ENCODE measurements around the gene CHMP2A. TPM values are rescaled to one million over a fixed set of nuclear protein-coding genes. Genes with fewer than 3 reads are reported as not detected.
"Not testable (repeated sequence)": the region's sequence is repeated elsewhere in the genome, so short reads cannot be mapped to it uniquely, and the experiment has no call there.

The CHMP2A gene
- total RNA-seq: 122 and 124 TPM in 2 replicates

DNA sequence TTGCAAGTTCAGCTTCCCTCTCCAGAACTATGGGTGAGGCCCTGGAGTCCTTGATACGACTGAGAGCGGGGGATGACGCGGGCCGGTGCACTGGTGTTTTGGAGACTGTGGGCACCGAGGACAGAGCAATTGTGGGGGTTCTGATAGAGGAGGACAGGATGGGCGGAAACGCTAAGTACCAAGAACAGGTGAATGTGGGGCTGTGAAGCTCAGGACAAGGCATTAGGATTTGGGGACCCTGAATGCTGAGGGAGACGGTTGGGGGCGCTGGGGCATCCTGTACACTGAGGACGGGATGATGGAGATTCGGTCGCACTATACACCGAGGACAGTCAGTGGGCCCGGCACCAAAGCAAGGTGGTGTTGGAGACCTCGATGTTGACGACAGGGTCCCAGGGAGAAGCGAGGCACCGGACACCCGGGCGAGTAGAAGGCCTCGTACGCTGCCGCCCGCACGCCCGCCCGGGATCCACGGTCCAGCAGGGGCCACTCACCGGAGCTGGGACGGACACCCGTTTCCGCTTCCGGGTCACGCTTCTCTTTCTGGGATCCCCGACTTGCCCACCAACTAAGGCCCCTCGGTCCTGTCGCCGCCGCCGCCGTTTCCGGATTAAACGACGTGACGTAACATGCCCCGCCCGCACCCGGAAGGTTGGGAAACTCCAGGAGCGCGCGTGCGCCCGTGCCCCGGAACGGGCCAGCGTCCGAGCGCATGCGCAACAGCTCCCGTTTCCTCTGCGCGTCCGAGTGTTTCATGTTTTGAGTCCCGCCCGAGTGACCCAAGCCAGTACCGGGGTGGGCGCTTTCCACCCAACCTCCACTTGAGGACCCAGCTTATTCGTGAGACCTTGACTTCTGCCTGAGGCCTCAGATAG, at the start of gene CHMP2A:
CHMP2A (minus strand) TSS at position 612 of the 875 bp plus-strand sequence. CDS start 893 bp downstream, outside the sequence.
- intact Hi-C loops (cut with micrococcal nuclease): loop anchor here (1.0 kb wide), 2 partner anchors 10 to 35 kb away; partner anchors contain the start of genes TRIM28 and ZBTB45

DNA sequence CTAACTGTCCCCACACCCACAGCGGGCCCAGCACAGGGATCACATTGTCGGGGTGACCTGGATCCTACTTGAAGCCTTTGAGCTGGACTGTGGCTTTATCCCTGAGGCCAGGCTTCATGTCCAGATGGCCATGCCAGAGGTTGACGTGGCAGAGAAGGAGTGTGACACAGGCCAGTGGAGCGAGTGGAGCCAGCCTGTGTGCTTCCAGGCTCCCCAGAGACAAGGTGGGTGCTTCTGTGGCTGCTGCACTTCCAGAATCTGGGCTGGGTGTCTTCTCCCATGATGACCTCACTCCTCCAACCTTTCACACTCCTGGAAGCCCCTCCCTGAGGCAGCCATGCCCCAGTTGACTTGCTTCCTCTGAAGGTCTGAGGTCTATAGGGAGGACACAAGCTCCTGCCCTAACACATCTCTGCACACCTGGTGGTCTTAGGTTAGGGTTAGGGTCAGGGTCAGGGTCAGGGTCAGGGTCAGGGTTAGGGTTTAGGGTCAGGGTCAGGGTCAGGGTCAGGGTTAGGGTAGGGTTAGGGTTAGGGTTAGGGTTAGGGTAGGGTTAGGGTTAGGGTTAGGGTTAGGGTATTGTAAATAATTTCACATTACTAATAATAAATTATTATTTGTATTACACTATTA, 31.3 kb upstream of the CHMP2A start:
- intact Hi-C loops (cut with micrococcal nuclease): no loop called here

DNA sequence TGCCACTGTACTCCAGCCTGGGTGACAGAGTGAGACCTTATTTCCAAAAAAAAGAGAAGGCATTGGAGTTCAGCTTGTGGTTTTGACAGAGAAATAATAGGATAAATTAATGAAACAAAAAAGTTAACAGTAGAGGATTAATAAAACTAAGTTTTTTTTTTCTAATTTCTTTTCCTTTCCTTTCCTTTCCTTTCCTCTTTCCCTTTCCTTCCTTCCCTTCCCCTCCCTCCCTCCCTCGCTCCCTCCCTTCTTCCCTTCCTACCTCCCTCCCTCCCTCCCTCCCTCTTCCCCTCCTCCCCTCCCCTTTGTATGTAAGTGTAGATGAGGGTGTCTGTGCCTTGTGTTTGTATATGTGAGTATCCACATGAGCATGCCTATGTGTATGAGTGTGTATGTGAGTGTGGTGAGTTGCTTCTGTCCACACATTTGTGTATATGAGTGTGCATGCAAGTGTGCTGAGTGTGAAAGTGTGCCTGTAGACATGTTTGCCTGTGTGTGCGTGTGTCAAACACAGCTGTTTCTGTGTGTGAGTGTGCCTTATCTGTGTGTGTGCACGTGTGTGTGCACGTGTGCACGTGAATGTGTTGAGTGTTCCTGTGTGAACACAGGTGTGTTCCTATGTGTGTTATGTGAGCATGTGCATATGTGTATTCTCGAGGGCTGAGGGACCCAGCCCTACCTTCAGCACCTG, 30.7 kb upstream of the CHMP2A start:
- intact Hi-C loops (cut with micrococcal nuclease): no loop called here

DNA sequence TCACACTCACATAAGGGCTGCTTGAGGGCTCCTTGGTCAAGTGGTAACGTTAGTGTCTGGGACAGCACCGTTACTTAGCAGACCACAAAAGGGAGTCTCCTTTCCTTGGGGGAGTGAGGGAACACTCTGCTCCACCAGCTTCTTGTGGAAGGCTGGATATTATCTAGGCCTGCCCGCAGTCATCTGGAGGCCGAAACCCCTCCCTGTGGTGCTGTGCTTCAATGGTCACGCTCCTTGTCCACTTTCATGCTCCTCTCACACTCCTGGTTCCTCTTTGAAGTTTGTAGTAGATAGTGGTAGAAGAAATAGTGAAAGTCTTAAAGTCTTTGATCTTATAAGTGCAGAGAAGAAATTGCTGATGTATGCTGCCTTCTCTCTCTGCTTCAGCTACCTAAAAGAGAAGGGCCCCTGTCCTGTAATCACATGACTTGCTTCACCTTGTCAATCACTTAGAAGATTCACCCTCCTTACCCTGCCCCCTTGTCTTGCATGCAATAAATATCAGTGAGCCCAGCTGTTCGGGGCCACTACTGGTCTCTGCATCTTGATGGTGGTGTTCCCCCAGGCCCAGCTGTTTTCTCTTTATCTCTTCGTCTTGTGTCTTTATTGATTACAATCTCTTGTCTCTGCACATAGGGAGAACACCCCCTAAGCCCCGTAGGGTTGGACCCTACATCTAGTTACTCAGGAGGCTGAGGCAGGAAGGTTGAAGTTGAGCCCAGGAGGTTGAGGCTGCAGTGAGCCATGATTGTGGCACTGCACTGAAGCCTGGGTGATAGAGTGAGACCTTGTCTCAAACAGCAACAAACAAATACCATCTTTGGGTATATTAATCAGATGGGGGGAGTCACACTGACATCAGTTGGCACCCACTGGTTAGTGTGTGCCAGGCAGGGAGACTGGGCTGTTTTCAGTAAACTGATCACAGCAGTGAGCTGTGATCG, 29.9 kb upstream of the CHMP2A start:
- intact Hi-C loops (cut with micrococcal nuclease): no loop called here

DNA sequence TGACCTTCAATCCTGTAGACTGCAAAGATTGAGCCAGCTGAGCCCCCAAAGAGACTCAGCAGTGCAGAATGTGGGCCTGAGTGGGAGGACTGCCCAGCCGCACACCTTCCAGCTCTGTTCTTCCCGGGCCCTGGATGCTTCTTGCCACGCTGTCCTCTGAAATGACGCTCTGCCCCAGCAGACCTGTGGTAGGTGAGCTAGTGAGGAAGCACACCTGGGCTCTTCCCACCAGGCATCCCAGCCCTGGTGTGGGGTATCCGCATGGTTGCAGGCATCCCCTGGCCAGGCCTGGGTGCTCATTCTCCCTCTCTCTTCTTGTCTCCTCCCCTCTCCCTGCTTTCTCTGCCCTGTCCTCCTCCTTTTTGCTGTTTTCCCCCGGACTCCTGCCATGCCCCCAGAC, 28.1 kb upstream of the CHMP2A start:
- intact Hi-C loops (cut with micrococcal nuclease): no loop called here

DNA sequence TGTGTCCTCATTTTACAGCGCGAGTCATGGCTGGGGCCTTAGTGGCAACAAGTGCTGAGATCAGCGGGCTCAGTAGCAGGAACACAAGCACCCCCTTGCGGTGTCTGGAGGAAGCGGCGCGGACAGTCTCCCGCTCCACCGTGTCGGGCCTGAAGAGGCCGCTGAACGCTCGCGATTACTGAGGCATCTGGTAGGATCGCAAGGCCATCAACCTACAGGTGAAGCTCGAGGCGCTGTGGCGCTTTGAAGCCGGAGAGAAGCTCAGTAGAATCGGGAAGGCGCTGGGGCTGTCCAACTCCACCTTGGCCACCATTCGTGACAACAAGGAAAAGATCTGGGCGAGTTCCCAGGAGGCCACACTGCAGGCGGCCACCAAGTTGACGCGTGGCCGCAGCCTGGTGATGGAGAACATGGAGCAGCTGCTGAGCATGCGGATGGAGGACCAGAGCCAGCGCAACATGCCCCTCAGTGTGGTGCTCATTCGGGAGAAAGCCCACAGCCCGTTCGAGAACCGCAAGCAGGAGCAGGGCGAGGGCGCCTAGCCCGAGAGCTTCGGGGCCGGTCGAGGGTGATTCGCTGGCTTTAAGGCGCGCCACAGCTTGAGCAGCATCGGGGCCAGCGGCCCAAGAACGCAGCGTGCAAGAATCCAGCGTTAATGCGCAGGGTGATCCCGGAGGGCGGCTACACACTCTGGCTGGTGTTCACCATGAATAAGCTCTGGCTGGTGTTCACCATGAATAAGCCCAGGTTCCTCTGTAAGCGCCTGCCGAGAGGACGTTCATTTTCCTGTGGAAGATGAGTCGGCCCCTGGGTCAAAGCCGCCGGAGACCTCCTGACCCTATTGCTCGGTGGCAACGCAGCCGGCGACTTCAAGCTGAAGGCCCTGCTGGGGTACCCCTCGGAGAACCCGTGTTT, 26.6 kb upstream of the CHMP2A start:
- intact Hi-C loops (cut with micrococcal nuclease): loop anchor here (1.0 kb wide), 2 partner anchors 61 to 67 kb away; no protein-coding TSS in a partner anchor

DNA sequence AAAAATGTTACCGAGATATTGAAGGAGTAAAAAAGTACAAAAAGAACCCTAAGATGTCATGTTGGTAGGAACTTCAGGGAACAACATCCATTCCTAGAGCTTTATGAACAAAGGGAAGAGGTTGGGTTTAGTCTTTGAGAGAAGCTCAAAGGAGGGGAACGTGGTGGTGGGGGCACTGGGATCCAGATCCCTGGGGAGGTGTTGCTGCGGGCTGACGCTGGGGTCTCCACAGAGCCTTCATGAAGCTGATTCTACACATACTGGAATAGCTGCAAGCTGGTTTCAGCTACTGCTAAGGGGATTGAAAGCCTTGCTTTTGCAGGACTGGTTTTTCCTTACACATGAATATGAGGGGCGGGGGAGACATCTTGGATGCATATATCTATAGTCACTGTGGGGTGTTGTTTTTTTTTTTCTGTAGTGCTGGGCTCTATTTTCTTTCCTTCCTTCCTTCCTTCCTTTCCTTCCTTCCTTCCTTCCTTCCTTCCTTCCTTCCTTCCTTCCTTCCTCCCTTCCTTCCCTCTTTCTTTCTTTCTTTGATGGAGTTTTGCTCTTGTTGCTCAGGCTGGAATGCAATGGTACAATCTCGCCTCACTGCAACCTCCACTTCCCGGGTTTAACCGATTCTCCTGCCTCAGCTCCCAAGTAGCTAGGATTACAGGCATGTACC, 24.7 kb upstream of the CHMP2A start:
- intact Hi-C loops (cut with micrococcal nuclease): no loop called here

DNA sequence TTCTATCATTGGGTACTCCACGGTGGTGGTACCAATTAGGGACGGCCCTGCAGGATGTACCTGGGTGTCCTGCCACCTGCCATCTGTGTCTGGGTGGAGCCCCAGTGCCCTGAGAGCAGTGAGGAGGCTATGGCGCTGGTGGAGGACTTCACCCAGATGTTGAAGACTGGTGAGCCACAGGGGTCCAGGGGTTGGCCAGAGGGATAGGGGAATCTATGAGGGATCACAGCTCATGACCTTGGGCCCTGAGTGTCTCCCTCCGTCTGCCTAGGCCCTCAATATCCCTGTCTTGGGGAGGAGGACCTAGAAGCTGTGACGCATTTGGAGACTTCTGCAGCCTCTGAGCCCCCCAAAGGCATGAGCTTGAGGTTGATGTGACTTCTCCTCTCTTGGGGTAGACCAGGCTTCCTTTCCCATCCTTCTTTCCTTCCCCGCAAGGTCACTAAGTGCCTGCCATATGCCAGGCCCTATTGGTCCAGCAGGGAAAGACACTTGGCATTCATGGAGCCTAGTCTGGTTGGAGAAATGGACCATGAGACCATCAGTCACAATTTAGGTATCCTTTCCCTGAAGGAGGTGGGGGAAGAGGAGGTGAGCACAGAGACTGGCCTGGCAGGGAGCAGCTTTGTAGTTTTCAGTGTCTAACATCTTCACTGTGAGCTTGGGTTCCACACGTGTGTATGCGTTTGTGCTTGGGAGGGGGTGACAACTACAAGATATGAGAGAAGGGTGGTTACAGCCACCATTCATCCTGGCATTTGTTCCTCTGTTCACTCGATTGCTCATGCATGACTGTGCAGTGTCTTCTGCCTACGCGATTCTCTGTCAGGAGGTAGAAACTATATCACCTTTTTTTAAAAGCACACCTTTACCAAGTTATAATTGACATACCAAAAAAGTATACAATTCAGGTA, 23.4 kb upstream of the CHMP2A start:
- intact Hi-C loops (cut with micrococcal nuclease): no loop called here

DNA sequence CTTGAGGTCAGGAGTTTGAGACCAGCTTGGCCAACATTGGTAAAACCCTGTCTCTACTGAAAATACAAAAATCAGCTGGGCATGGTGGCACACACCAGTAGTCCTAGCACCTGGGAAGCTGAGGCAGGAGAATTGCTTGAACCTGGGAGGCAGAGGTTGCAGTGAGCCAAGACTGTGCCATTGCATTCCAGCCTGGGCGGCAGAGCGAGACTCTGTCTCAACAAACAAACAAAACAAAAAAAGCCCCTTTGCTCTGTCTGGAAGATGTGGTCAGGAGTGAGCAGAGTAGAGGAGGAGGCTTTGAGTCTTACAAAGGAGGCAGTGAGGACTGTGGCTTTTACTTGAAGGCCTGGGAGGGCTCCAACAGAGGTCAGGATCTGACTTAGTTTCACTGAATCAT, 22.7 kb upstream of the CHMP2A start:
- intact Hi-C loops (cut with micrococcal nuclease): not testable (repeated sequence)

DNA sequence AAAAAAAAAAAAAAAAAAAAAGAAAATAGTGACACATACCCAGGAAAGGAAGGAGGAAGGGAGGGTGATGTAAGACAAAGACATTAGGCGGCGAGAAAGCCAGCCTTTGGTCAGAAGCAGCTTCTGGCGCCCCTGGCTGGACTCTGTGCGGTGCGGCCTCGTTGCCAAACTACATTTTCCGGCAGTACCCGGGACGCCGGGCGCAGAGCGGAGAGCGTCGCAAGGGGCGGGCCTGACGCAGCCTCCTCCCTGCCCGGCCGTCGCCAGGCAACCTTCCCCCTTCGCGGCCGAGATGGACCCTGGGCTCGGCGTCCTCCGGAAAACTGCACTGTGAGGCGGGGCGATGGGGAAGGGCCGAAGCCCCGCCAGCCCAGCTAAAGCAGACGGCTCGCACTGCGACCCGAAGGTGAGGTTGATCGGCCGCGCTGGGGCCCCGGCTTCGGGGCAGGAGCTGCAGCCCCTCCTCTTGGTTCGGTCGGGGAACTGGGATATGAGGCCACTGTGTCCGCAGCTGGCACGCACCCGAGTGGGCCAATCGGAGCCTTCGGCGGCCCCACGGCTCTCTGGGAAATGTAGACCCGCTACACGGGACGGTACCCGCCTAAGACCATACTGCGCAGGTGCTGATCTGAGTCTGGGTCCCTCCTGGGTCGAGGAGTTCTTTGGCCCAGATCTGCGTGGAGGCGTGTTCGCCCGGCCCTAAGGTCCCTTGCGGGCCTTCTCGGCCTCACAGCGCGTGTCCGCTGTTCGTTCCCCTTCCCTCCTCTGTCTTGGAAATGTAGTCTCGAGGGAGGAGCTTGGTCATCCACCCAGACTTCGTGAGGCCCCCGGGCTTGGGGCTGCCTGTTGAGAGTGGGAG, 20.5 kb upstream of the CHMP2A start:
- intact Hi-C loops (cut with micrococcal nuclease): no loop called here

DNA sequence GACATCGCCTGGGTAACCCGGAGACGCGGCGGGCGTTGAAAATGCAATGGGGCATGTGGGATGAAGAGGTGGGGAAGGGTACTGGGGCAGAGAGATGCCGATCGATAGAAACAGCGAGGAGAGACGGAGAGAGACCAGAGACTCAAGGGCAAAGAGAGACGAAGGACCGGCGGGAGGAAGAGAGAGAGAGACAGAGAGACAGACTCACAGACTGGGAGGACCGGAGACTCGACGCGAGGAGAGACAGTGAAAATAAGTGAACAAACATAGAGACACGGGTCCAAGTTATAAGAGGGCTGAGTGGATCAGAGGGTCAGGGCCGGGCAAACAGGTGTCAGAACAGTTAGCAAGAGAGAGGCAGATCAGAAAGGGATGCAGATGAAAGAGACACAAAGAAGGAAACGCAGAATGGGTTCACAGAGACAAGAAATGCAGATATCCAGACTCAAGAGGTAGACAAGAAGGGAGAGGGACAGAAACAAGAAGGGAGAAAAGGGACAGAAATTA, 18.8 kb upstream of the CHMP2A start:
- intact Hi-C loops (cut with micrococcal nuclease): loop anchor here (1.0 kb wide), 6 partner anchors 14 to 192 kb away; partner anchors contain the start of genes TRIM28, ZBTB45, ZNF132 and ZNF324

DNA sequence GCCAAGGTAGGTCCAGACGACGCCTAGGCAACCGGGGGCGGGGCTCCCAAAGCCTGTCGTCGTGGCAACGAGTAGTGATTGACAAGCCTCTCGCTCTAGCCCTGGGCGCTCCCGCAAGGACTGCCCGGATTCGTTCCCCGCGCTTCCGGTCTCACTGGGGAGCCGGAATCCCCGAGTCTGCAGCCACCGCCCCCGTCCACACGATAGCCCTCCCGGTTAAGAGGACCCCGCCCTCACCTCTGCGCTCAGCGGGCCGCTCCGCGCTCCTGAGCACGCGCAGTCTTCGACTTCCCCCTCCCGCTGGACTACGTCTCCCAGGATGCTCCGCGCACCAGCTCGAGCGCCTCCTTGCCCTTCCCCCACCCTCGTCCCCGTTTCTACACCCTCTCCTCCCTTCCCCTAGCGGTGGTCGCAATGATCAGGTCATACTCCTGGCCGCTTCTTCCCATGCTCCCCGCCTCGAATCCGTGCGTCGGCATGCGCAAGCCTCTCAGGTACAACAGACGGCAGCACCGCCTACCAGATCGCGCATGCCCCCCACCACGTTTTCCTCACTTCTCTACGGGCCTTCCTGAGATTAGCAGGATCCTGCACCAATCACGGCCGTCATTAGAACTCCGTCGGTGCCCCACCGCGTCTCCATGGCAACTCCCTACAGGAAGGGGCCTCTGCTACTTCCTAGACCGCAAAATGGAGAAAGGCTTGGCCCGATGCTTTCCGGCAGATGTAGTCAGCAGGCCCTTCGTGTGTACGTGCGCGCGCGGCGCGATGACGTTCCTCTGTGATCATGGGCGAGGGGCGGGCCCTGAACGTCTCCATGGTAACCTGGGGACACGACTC, 18.1 kb upstream of the CHMP2A start, which contains the start of gene MZF1:
MZF1 (minus strand) TSS at position 518 of the 840 bp plus-strand sequence. CDS start 1,946 bp downstream, outside the sequence.
- intact Hi-C loops (cut with micrococcal nuclease): loop anchor here (1.0 kb wide), 6 partner anchors 14 to 192 kb away; partner anchors contain the start of genes TRIM28, ZBTB45, ZNF132 and ZNF324

DNA sequence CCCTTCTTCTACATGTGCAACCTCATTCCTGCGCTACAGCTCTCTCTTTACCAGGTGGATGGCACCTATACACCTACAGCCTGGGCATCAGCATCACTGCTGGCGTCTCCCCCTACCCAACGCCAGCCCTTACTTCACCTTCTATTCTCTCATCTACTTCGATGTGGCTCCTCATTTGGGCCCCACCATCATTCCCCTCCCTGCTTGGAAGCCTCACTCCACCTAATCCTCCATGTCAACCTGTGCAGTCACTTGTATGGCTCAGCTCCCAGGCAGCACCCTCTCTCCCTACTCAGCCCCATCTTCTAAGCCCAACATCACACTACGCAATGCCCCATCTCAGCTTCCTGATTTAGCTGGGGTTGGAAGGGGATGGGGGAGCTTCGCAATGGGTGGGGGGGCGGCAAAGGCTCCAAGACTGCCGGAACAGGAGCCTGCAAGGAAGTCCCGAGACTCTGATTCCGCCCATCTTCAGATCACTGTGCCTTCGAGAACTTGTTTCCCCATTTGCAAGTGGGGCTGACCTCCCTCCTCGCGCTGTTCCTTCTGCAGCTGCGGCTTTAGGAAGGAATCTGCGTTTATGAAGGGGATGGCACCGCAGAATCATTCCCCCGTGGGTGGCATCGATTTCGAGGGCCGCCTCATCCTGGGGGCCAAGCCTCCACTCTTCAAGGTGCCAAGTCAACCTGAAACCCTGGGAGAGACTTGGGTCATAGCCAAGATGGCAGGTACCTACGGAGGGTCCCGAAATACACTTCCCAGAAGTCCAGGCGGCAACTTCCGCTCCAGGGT, 17.3 kb upstream of the CHMP2A start:
- intact Hi-C loops (cut with micrococcal nuclease): no loop called here

DNA sequence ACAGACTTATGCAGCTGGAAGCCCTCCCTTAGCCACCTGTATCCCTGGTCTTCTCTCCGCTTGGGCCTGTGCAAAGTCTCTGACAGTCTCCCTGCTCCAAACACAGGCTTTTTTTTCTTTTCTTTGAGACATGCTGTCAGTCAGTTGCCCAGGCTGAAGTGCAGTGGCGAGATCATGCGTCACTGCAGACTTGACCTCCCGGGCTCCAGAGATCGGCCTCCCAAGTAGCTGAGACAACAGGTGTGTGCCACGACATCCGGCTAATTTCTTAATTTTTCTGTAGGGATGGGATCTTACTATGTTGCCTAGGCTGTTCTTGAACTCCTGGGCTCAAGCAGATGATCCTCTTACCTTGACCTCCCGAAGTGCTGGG, 16.7 kb upstream of the CHMP2A start:
- intact Hi-C loops (cut with micrococcal nuclease): no loop called here
